ENCODE results near the gene KIF26A.

KIF26A gene

DNA sequence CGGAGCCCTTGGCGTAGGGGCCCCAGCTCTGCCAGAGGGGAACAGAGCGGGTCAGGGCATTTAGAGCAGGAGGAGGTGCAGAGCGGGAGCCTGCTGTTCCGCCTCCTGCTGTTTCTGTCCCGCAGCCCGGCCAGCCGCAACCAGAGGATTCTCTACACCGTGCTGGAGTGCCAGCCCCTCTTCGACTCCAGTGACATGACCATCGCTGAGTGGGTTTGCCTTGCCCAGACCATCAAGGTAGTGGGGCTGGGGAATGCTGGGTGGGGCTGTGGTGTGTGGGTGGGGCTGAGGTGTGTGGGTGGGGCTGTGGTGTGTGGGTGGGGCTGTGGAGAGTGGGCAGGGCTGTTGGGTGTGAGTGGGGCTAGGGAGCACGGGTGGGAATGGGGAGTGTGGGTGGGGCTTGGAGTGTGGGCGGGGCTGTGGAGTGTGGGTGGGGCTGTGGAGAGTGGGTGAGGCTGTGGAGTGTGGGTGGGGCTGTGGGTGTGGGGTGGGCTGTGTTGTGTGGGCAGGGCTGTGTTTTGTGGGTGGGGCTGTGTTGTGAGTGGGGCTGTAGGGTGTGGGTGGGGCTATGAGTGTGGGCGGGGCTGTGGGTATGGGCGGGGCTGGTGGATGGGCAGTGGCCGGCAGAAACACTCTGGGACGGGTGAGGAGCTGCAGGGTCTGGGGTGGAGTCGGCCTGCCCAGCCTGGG is 44.9 kb upstream of the KIF26A start:
- TF ChIP-seq, protein P1, sequence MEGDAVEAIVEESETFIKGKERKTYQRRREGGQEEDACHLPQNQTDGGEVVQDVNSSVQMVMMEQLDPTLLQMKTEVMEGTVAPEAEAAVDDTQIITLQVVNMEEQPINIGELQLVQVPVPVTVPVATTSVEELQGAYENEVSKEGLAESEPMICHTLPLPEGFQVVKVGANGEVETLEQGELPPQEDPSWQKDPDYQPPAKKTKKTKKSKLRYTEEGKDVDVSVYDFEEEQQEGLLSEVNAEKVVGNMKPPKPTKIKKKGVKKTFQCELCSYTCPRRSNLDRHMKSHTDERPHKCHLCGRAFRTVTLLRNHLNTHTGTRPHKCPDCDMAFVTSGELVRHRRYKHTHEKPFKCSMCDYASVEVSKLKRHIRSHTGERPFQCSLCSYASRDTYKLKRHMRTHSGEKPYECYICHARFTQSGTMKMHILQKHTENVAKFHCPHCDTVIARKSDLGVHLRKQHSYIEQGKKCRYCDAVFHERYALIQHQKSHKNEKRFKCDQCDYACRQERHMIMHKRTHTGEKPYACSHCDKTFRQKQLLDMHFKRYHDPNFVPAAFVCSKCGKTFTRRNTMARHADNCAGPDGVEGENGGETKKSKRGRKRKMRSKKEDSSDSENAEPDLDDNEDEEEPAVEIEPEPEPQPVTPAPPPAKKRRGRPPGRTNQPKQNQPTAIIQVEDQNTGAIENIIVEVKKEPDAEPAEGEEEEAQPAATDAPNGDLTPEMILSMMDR (IDR thresholded peaks at IDR 0.05; ENCODE audit: low read depth, low read length) = no peak
- no peak for TF ChIP-seq POLR2A (IDR thresholded peaks at IDR 0.05; ENCODE audit: extremely low read depth, insufficient read length)
- TF ChIP-seq MYC (IDR thresholded peaks at IDR 0.05; ENCODE audit: low read depth, low read length) = no peak
- TF ChIP-seq, protein P2, sequence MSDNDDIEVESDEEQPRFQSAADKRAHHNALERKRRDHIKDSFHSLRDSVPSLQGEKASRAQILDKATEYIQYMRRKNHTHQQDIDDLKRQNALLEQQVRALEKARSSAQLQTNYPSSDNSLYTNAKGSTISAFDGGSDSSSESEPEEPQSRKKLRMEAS (IDR thresholded peaks at IDR 0.05; ENCODE audit: low read depth, low read length) = no peak
- no peak for DNase-seq (ENCODE audit: low read depth)
- no peak overlapping the region for H3K4me3 ChIP-seq (ENCODE audit: low read depth, low read length)

DNA sequence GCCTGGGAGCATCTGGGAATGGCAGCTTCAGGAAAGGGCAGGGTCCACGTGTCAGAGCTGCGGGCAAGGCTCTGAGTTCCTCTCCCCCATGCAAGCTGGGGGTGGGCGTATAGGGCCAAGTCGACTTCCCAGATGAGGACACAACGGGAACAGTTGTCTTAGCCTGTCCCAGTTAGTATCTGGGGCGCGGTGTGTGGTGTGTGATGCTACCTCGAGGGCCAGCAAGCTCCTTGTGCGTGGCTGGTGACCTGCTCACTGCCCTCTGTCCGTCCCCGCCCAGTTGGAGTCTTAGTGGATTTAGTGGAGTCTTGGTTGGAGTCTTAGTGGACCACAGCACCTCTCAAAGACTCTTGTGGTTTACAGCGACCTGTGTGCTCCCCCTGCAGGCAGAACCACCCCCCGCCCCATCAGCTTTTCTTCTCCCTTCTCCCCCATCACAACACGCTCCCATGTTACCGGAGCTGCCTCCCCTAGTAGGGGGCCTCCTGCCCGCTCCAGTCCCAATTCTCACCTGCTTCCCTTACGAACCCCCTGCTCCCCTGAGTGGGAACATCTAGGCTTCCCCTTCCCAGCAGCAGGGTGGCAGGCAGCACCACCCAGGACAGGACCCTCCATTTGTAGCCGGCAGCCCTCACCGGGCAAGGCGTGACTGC is 44.2 kb upstream of the KIF26A start:
- TF ChIP-seq MYC (IDR thresholded peaks at IDR 0.05; ENCODE audit: low read depth, low read length) (no peak), POLR2A (IDR thresholded peaks at IDR 0.05; ENCODE audit: extremely low read depth, insufficient read length) (no peak)
- TF ChIP-seq, protein P2 (IDR thresholded peaks at IDR 0.05; ENCODE audit: low read depth, low read length) = no peak
- TF ChIP-seq, protein P1 (IDR thresholded peaks at IDR 0.05; ENCODE audit: low read depth, low read length) = no peak
- no peak overlapping the region for H3K4me3 ChIP-seq (ENCODE audit: low read depth, low read length)
- DNase-seq (ENCODE audit: low read depth) = no peak

DNA sequence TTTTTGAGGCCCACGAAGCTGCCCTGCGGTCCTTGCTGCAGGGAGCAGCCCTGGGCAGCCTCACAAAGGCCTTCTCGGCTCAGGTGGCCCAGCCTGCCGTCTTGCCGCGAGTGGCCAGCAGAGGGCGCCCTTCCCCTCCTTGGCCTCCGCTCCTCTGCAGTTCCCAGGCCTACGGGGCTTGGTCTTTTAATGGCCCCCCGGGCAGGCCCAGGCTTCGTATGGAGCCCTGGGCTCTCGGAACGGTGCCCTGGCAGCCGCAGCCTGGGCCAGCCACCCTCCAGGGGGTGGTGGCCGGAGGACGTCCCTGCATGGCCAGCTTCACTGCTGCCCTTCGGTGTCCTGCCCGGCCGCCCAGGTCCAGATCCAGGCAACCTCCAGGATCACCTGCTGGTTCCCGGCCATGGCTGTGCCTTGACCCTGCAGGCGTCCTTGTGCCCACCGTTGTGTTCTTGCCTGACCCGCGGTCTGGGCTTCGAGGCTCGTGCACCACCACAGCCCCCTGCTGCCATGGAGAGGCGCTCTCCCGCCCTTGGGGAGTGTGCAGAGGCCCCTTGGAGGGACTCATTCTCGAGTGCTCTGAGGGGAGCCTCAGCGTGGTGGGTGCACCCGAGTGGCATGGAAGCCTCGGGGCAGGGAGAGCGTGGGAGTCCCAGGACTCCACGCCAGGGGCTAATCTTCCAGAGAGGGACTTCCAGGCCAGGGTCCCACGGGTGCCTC is 43.5 kb upstream of the KIF26A start:
- TF ChIP-seq MYC (IDR thresholded peaks at IDR 0.05; ENCODE audit: low read depth, low read length) = no peak
- TF ChIP-seq POLR2A (IDR thresholded peaks at IDR 0.05; ENCODE audit: extremely low read depth, insufficient read length) = no peak
- TF ChIP-seq, protein P1 (IDR thresholded peaks at IDR 0.05; ENCODE audit: low read depth, low read length) = peak; percentile 82
- peak; percentile 67 for DNase-seq (ENCODE audit: low read depth)
- no peak overlapping the region for H3K4me3 ChIP-seq (ENCODE audit: low read depth, low read length)

DNA sequence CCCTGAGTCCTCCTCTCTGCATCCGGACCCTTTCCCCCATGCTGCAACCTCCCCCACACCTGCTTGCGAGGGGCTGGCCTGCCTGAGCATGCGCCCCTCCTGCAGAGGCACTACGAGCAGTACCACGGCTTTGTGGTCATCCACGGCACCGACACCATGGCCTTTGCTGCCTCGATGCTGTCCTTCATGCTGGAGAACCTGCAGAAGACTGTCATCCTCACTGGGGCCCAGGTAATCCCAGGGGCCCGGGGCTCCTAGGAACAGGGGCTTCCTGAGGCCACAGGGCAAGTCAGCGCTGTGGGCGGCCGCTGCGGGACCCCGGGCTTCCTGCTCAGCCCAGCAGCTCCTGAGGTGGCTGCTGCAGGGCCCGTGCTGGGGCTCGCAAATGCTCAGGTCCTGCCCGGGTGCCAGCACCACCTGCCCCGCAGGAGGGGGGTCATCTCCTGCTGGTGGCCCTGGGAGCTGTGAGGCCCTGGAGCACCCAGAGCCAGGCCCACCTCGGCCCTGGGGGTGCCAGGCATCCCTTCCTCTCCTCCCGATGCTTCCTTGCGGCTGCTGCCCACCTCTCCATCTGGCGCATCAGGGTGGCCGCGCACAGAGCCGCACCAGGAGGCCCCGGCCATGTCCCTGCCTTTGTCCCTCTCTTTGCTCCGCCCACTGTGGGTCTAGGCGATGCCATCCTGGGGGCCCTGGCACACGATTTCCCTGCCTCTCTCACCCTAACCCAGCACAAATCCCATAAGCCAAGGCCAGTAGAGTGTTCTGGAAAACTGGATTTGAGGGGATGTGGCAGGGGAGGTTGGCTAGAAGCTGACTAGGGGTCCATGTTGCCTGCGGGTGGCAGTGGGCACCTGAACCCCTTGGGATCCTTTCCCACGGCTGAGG is 42.7 kb upstream of the KIF26A start:
- TF ChIP-seq, protein P2 (IDR thresholded peaks at IDR 0.05; ENCODE audit: low read depth, low read length) = no peak
- TF ChIP-seq MYC (IDR thresholded peaks at IDR 0.05; ENCODE audit: low read depth, low read length) = no peak
- H3K4me3 ChIP-seq (ENCODE audit: low read depth, low read length) = no peak overlapping the region
- no peak for DNase-seq (ENCODE audit: low read depth)

DNA sequence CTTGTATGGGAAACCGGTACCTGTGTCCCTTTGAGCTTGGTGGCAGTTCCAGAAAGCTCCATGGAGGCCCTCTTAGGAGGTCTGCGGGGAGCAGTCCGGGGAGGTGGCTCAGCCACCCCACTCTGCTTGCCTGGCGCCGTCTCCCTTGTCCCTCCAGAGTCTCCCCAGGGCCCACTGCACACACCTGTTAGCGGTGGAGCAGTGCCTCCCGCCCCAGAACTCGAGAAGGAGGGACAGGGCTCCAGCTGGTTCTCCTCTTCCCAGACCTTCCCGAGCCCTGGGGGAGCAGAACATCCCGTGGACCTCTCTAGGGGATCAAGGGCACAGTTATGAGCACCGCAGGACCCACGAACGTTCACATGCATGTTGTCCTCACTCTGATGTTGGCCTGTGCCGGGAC is 42.1 kb upstream of the KIF26A start:
- H3K4me3 ChIP-seq (ENCODE audit: low read depth, low read length) = no peak overlapping the region
- DNase-seq (ENCODE audit: low read depth) = no peak
- no peak for TF ChIP-seq POLR2A (IDR thresholded peaks at IDR 0.05; ENCODE audit: extremely low read depth, insufficient read length)

DNA sequence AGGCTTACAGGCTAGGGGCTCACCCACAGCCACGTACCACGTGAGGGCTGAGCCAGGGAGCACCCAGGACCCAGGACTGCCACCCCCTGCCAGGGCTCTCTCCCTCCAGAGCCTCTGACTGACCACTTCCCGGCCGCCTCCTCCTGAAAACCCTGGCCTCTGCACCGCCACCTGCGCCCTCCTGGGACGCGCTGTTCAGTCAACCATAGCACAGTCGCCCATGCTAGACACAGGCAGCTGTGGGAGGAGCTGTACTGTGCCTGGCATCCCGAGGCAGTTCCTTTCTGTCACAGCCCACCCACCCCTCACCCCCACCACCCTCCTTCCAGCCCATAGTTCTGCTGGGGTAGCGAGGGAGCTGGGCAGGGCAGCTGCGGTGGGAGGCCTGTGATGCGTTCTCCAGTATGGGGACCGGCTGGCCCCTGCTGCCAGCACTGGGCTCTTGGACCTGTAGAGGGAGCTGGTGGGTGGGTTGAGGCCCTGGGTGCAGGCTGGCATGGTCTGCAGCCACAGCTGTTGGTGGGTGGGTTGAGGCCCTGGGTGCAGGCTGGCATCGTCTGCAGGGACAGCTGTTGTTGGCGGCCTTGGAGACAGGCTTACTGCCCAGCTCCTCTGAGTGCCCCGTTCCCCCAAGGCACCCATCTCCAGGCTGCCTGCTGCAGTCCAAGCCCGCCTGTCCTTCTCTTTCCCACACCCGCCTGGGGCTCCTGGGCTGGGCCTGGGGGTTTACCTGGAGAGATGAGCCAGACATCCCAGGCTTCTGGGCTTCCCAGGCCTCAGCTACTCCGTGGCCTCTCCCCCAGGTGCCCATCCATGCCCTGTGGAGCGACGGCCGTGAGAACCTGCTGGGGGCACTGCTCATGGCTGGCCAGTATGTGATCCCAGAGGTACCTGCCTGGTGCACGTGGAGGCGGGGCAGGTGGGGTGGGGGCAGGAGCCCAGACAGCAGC is 41.4 kb upstream of the KIF26A start:
- TF ChIP-seq, protein P2 (IDR thresholded peaks at IDR 0.05; ENCODE audit: low read depth, low read length) = no peak
- TF ChIP-seq, protein P1 (IDR thresholded peaks at IDR 0.05; ENCODE audit: low read depth, low read length) = peak; percentile 13
- no peak overlapping the region for H3K4me3 ChIP-seq (ENCODE audit: low read depth, low read length)
- no peak for DNase-seq (ENCODE audit: low read depth)
